COLO829 (cell line): ENCODE results near the gene CHCHD4.
A peak's percentile ranks its signal among the peaks of the same experiment; 100 is the strongest.

ENCODE experiments used
- DNase-seq: peaks from one replicate; pipeline ENCODE4 v3.0.0; 2012; ENCODE audit warnings: low spot score

CHCHD4 gene

GRCh38 chr3:14124615-14125192, at the start of gene CHCHD4, which contains the start of gene TMEM43:
CHCHD4 (minus strand) TSS chr3:14124870; CDS start chr3:14124676, 194 bp downstream.
TMEM43 (plus strand) TSS chr3:14125052; CDS start chr3:14125194, 142 bp downstream.
- peak; percentile 99 for DNase-seq

GRCh38 chr3:14172496-14172895, 47.8 kb upstream of the CHCHD4 start:
- DNase-seq: no peak

- DNase-seq: no peak
These were observed 46.0 kb upstream of the CHCHD4 start for GRCh38 chr3:14170531-14171159.

- no peak for DNase-seq
These were observed 45.2 kb upstream of the CHCHD4 start for GRCh38 chr3:14169871-14170270.

GRCh38 chr3:14169435-14169834, 44.8 kb upstream of the CHCHD4 start:
- DNase-seq: no peak

- DNase-seq: peak; percentile 20
These were observed 42.4 kb upstream of the CHCHD4 start for GRCh38 chr3:14166877-14167603.

- no peak for DNase-seq
These were observed 37.5 kb upstream of the CHCHD4 start for GRCh38 chr3:14162178-14162577.

GRCh38 chr3:14161282-14161681, 36.6 kb upstream of the CHCHD4 start:
- no peak for DNase-seq

- DNase-seq: no peak
These were observed 34.8 kb upstream of the CHCHD4 start for GRCh38 chr3:14159426-14159825.

GRCh38 chr3:14158370-14158769, 33.7 kb upstream of the CHCHD4 start:
- no peak for DNase-seq

GRCh38 chr3:14157951-14158350, 33.3 kb upstream of the CHCHD4 start:
- DNase-seq: no peak

GRCh38 chr3:14156843-14157561, 32.3 kb upstream of the CHCHD4 start:
- DNase-seq: no peak

- DNase-seq: no peak
These were observed 31.5 kb upstream of the CHCHD4 start for GRCh38 chr3:14156201-14156600.

- no peak for DNase-seq
These were observed 30.3 kb upstream of the CHCHD4 start for GRCh38 chr3:14154895-14155440.

GRCh38 chr3:14154276-14154675, 29.6 kb upstream of the CHCHD4 start:
- DNase-seq: no peak

GRCh38 chr3:14153663-14154062, 29.0 kb upstream of the CHCHD4 start:
- DNase-seq: no peak

- no peak for DNase-seq
These were observed 28.3 kb upstream of the CHCHD4 start for GRCh38 chr3:14152963-14153355.

GRCh38 chr3:14152233-14152962, 27.7 kb upstream of the CHCHD4 start:
- DNase-seq: no peak

- DNase-seq: no peak
These were observed 26.9 kb upstream of the CHCHD4 start for GRCh38 chr3:14151471-14152083.

- DNase-seq: no peak
These were observed 26.0 kb upstream of the CHCHD4 start for GRCh38 chr3:14150491-14151230.
